ENCODE measurements around the gene OGFOD2. TPM values are rescaled to one million over a fixed set of nuclear protein-coding genes. Genes with fewer than 3 reads are reported as not detected.

Gene OGFOD2
- polyA plus RNA-seq, 1 donor (not counting 4 experiments of a cell fraction or from before 2014, with no cell fraction given) = 6.9 TPM

DNA sequence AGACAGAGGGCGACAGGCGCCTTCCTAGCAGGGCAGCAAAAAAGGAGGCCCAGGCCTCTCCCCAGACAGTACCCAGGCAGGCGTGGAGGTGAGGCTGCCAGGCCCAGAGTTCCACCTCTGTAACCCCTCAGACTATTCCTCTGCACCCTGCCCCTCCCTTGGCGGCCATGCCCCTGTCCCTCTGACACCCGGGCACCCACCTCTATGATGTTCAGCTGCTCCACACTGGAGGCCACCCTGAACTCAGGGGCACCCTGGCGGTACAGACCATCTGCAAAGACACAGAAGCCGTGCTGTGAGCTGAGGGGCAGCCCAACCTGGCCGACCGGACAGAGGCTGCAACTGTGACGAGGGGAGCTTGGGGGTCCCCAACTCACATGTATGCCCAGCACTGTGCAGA lies 25.5 kb downstream of the OGFOD2 start:
- dilution Hi-C loops (cut with MboI; ENCODE audit: extremely low pct_ligation_motif_present, low sequenced_read_pairs) = no loop called here
- H3K27me3 ChIP-seq (ENCODE audit: control insufficient read depth, extremely low read depth, insufficient read depth, low read length) = no peaks in the 10 kb centered on the region
- no peak overlapping the region for H3K4me2 ChIP-seq (ENCODE audit: control insufficient read depth, extremely low read depth, insufficient read depth, low read depth, low read length)
- no peaks in the 10 kb centered on the region for H3K79me2 ChIP-seq (ENCODE audit: control insufficient read depth, insufficient read depth, low read length)
- no peaks in the 10 kb centered on the region for H3K9me1 ChIP-seq (ENCODE audit: control insufficient read depth, extremely low read depth, insufficient read depth, low read length)
- H3K36me3 ChIP-seq (ENCODE audit: control insufficient read depth in 2 of 2, extremely low read depth in 1 of 2, insufficient read depth in 2 of 2, low read length in 2 of 2) = peaks cover 0 to 8% of the 10 kb centered on the region in 2 experiments
- FAIRE-seq (no peak), DNase-seq (ENCODE audit: low read depth, low spot score) (no peak)
- H2AFZ ChIP-seq (ENCODE audit: control insufficient read depth, low read length) = no peak overlapping the region
- no peaks in the 10 kb centered on the region for H4K20me1 ChIP-seq (ENCODE audit: control insufficient read depth, extremely low read depth, insufficient read depth, low read length)
- no peaks in the 10 kb centered on the region for H3K4me1 ChIP-seq (ENCODE audit: control insufficient read depth, extremely low read depth, insufficient read depth, low read length)
- no peak overlapping the region for H3K9ac ChIP-seq (ENCODE audit: control insufficient read depth, extremely low read depth, insufficient read depth, low read length)
- H3K27ac ChIP-seq (ENCODE audit: control insufficient read depth, insufficient read depth, low read length) = no peak overlapping the region
- no peak for TF ChIP-seq EZH2 (IDR thresholded peaks at IDR 0.05; ENCODE audit: low read length)
- TF ChIP-seq, protein P1, sequence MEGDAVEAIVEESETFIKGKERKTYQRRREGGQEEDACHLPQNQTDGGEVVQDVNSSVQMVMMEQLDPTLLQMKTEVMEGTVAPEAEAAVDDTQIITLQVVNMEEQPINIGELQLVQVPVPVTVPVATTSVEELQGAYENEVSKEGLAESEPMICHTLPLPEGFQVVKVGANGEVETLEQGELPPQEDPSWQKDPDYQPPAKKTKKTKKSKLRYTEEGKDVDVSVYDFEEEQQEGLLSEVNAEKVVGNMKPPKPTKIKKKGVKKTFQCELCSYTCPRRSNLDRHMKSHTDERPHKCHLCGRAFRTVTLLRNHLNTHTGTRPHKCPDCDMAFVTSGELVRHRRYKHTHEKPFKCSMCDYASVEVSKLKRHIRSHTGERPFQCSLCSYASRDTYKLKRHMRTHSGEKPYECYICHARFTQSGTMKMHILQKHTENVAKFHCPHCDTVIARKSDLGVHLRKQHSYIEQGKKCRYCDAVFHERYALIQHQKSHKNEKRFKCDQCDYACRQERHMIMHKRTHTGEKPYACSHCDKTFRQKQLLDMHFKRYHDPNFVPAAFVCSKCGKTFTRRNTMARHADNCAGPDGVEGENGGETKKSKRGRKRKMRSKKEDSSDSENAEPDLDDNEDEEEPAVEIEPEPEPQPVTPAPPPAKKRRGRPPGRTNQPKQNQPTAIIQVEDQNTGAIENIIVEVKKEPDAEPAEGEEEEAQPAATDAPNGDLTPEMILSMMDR (optimal IDR thresholded peaks at IDR 0.05 in 1 of 3, IDR thresholded peaks at IDR 0.05 in 1 of 3, conservative IDR thresholded peaks at IDR 0.05 in 1 of 3; ENCODE audit: extremely low read depth in 1 of 3, insufficient read depth in 2 of 3, low read length in 3 of 3) = no peak
- H3K9me3 ChIP-seq (ENCODE audit: control insufficient read depth, low read depth, low read length) = no peaks in the 10 kb centered on the region
- H3K4me3 ChIP-seq (ENCODE audit: control insufficient read depth in 2 of 3, extremely low read depth in 1 of 3, insufficient read depth in 2 of 3, low read depth in 1 of 3, low read length in 3 of 3) = no peak overlapping the region

GRCh38 chr12:123001464-123001863 lies 26.4 kb downstream of the OGFOD2 start:
- no peak overlapping the region for H2AFZ ChIP-seq (ENCODE audit: control insufficient read depth, low read length)
- dilution Hi-C loops (cut with MboI; ENCODE audit: extremely low pct_ligation_motif_present, low sequenced_read_pairs) = no loop called here
- H3K9me1 ChIP-seq (ENCODE audit: control insufficient read depth, extremely low read depth, insufficient read depth, low read length) = no peaks in the 10 kb centered on the region
- H3K4me1 ChIP-seq (ENCODE audit: control insufficient read depth, extremely low read depth, insufficient read depth, low read length) = no peaks in the 10 kb centered on the region
- H3K27me3 ChIP-seq (ENCODE audit: control insufficient read depth, extremely low read depth, insufficient read depth, low read length) = no peaks in the 10 kb centered on the region
- no peak overlapping the region for H3K9ac ChIP-seq (ENCODE audit: control insufficient read depth, extremely low read depth, insufficient read depth, low read length)
- no peaks in the 10 kb centered on the region for H4K20me1 ChIP-seq (ENCODE audit: control insufficient read depth, extremely low read depth, insufficient read depth, low read length)
- TF ChIP-seq EZH2 (IDR thresholded peaks at IDR 0.05; ENCODE audit: low read length) = no peak
- TF ChIP-seq, protein P1 (optimal IDR thresholded peaks at IDR 0.05 in 1 of 3, IDR thresholded peaks at IDR 0.05 in 1 of 3, conservative IDR thresholded peaks at IDR 0.05 in 1 of 3; ENCODE audit: extremely low read depth in 1 of 3, insufficient read depth in 2 of 3, low read length in 3 of 3) = no peak
- no peak overlapping the region for H3K4me2 ChIP-seq (ENCODE audit: control insufficient read depth, extremely low read depth, insufficient read depth, low read depth, low read length)
- no peak overlapping the region for H3K27ac ChIP-seq (ENCODE audit: control insufficient read depth, insufficient read depth, low read length)
- H3K79me2 ChIP-seq (ENCODE audit: control insufficient read depth, insufficient read depth, low read length) = no peaks in the 10 kb centered on the region
- no peak for FAIRE-seq
- no peak overlapping the region for H3K4me3 ChIP-seq (ENCODE audit: control insufficient read depth in 2 of 3, extremely low read depth in 1 of 3, insufficient read depth in 2 of 3, low read depth in 1 of 3, low read length in 3 of 3)
- H3K9me3 ChIP-seq (ENCODE audit: control insufficient read depth, low read depth, low read length) = no peaks in the 10 kb centered on the region
- peaks cover 0 to 8% of the 10 kb centered on the region in 2 experiments for H3K36me3 ChIP-seq (ENCODE audit: control insufficient read depth in 2 of 2, extremely low read depth in 1 of 2, insufficient read depth in 2 of 2, low read length in 2 of 2)
- DNase-seq (ENCODE audit: low read depth, low spot score) = no peak
